ENCODE results near the gene CCNQ.

Gene CCNQ

GRCh38 chrX:153583433-153583832, 15.5 kb downstream of the CCNQ start:
- H3K4me1 ChIP-seq = peaks cover 22 to 36% (median 28%) of the 10 kb centered on the region in 10 experiments
- H3K27ac ChIP-seq = no peak overlapping the region

GRCh38 chrX:153582896-153583295, 16.0 kb downstream of the CCNQ start:
- Histone ChIP-seq H3K4me2 (peak overlapping the region; percentile 40 to 70 (median 58)), H3K4me3 (no peak overlapping the region; a peak in 1 of 20 replicates), H3K9ac (no peak overlapping the region), H3K36me3 (peaks cover 6 to 20% (median 13%) of the 10 kb centered on the region in 11 experiments; a peak in 20 of 22 replicates), H3K27me3 (peaks cover 70 to 97% (median 90%) of the 10 kb centered on the region in 11 experiments), H3K27ac (no peak overlapping the region), H3K4me1 (peaks cover 22 to 36% (median 28%) of the 10 kb centered on the region in 10 experiments), H3K9me3 (replicated peaks in 1 of 11) (peaks cover 0 to 9% (median 0%) of the 10 kb centered on the region in 11 experiments; a peak in 1 of 22 replicates), H4K20me1 (peaks cover 0 to 14% (median 0%) of the 10 kb centered on the region in 11 experiments; a peak in 7 of 22 replicates)
- no peak for TF ChIP-seq Cebpa-rat (IDR thresholded peaks at IDR 0.05)

More at GRCh38 chrX:153583433-153583832, 15.5 kb downstream of the CCNQ start:
- no peak overlapping the region for H3K9ac ChIP-seq
- peak overlapping the region; percentile 40 to 70 (median 58); a peak in 21 of 22 replicates for H3K4me2 ChIP-seq
- H3K9me3 ChIP-seq (replicated peaks in 1 of 11) = peaks cover 0 to 12% (median 0%) of the 10 kb centered on the region in 11 experiments; a peak in 1 of 22 replicates
- H4K20me1 ChIP-seq = peaks cover 0 to 16% (median 0%) of the 10 kb centered on the region in 11 experiments; a peak in 8 of 22 replicates
- peaks cover 67 to 97% (median 89%) of the 10 kb centered on the region in 11 experiments for H3K27me3 ChIP-seq
- no peak for TF ChIP-seq Cebpa-rat (IDR thresholded peaks at IDR 0.05)
- H3K36me3 ChIP-seq = peaks cover 11 to 25% (median 19%) of the 10 kb centered on the region in 11 experiments; a peak in 21 of 22 replicates
- no peak overlapping the region for H3K4me3 ChIP-seq

DNA sequence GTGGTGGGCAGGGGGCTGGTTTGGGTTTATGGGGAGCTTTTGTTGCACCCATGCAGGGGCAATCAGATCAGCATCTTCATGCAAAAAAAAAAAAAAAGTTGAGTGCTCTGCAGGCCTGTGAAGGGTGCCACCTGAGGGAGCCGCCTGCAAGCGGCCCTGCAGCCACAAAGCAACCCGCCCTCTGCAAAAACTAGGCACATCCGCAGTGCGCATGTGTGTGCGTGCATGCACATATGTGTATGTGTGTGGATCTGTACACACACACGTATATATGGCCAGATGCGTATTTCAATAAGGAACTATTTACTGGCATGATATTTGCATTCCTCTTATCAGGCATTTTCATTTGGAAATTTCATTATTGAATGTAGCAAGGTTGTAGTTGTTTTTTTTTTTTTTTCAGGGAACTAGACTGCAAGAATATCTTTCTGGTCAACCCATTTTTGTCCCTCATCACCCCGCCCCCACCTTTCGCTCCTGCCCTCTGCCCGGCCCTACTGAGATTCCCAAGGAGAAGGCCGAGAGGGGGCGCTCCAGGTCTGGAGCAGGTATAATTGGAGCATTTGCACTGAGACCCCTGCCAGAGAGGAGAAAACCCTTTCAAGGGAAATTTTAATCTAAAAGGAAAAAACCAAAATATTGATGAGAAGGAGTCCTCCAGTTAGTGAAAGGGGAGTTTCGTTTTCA, 18.1 kb downstream of the CCNQ start:
- TF ChIP-seq Cebpa-rat (IDR thresholded peaks at IDR 0.05) = no peak
- Histone ChIP-seq H3K27me3 (peaks cover 72 to 97% (median 90%) of the 10 kb centered on the region in 11 experiments), H4K20me1 (peaks cover 0 to 11% (median 4%) of the 10 kb centered on the region in 11 experiments; a peak in 6 of 22 replicates), H3K9me3 (replicated peaks in 1 of 11) (no peaks in the 10 kb centered on the region; a peak in 1 of 22 replicates), H3K4me2 (peak overlapping the region in 1 of 11 experiments; percentile 6; a peak in 1 of 22 replicates), H3K36me3 (peaks cover 0 to 3% (median 0%) of the 10 kb centered on the region in 11 experiments; a peak in 1 of 22 replicates), H3K4me3 (no peak overlapping the region), H3K27ac (no peak overlapping the region), H3K4me1 (peaks cover 31 to 42% (median 37%) of the 10 kb centered on the region in 10 experiments), H3K9ac (no peak overlapping the region)

GRCh38 chrX:153578889-153579288, 20.1 kb downstream of the CCNQ start:
- TF ChIP-seq Cebpa-rat (IDR thresholded peaks at IDR 0.05) = no peak
- Histone ChIP-seq H3K9me3 (replicated peaks in 1 of 11) (no peaks in the 10 kb centered on the region; a peak in 1 of 22 replicates), H3K4me3 (no peak overlapping the region), H3K9ac (no peak overlapping the region), H4K20me1 (peaks cover 0 to 15% (median 6%) of the 10 kb centered on the region in 11 experiments; a peak in 6 of 22 replicates), H3K27me3 (peaks cover 74 to 100% (median 95%) of the 10 kb centered on the region in 11 experiments), H3K27ac (no peak overlapping the region), H3K4me1 (peaks cover 46 to 56% (median 53%) of the 10 kb centered on the region in 10 experiments), H3K36me3 (no peaks in the 10 kb centered on the region), H3K4me2 (no peak overlapping the region)

DNA sequence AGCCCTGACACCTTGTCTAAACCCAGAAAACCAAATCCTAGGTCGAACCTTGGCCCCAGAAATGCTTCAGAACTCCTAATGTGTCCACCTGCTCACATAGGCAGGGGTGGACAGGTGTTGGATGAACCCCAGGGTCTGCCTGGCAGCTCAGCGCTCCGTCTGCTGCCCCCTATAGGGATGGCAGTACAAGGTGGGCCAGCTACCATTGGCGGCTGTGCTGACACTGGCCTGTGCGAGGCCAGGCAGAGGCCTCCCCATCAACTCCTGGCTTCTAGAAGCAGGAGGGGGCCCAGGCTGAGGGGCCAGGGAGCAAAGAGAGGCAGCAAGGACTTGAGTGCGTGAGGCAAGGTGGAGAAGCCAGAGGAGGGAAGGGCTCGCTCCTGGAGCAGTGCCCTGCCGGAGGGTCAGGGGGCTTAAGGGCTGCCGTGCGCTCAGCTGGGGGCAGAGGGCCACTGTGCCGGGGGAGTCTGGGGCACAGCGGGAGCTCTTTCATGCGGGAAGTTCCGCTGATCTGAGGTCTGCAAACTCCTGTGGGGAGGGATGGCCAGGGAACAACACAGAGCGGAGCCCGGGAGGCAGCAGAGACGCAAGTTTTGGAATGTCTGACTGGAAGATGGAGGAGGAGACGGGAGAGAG, 20.6 kb downstream of the CCNQ start:
- no peak overlapping the region for H3K9ac ChIP-seq
- TF ChIP-seq Cebpa-rat (IDR thresholded peaks at IDR 0.05) = no peak
- no peak overlapping the region for H3K27ac ChIP-seq
- H3K4me1 ChIP-seq = peaks cover 46 to 56% (median 53%) of the 10 kb centered on the region in 10 experiments
- no peaks in the 10 kb centered on the region for H3K36me3 ChIP-seq
- no peak overlapping the region for H3K4me3 ChIP-seq
- H3K4me2 ChIP-seq = no peak overlapping the region
- peaks cover 0 to 15% (median 6%) of the 10 kb centered on the region in 11 experiments; a peak in 6 of 22 replicates for H4K20me1 ChIP-seq
- H3K27me3 ChIP-seq = peaks cover 74 to 100% (median 94%) of the 10 kb centered on the region in 11 experiments
- H3K9me3 ChIP-seq (replicated peaks in 1 of 11) = peaks cover 0 to 3% (median 0%) of the 10 kb centered on the region in 11 experiments; a peak in 2 of 22 replicates

DNA sequence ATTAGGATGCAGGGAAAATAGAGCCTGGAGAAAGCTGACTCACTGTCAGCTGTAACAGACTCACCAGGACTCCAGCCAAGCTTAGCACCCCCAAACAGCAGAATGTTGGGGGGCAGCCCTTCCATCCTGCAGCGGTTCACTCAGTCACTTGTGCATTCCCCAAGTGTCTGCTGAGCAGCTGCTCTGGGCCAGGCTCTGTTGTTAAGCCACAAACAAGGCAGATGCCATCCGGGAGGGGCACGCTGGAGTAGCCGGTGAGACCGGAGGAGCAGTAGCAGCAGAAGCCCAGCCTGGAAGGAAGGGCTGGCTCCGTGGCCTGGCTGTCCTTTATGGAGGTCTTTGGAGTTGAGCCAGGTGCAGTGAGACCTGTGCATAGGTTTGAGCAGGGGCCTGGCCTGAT, 22.0 kb downstream of the CCNQ start:
- peaks cover 0 to 6% (median 0%) of the 10 kb centered on the region in 11 experiments; a peak in 3 of 22 replicates for H3K9me3 ChIP-seq (replicated peaks in 1 of 11)

GRCh38 chrX:153576239-153576870, 22.6 kb downstream of the CCNQ start:
- peak overlapping the region in 9 of 11 experiments; percentile 33 to 89 (median 78); a peak in 14 of 22 replicates for H3K4me2 ChIP-seq
- peaks cover 45 to 59% (median 55%) of the 10 kb centered on the region in 10 experiments for H3K4me1 ChIP-seq
- peaks cover 0 to 16% (median 6%) of the 10 kb centered on the region in 11 experiments; a peak in 7 of 22 replicates for H4K20me1 ChIP-seq
- H3K27ac ChIP-seq = no peak overlapping the region
- peaks cover 68 to 100% (median 96%) of the 10 kb centered on the region in 11 experiments for H3K27me3 ChIP-seq
- H3K36me3 ChIP-seq = no peaks in the 10 kb centered on the region
- no peak for TF ChIP-seq Cebpa-rat (IDR thresholded peaks at IDR 0.05)
- H3K9me3 ChIP-seq (replicated peaks in 1 of 11) = peaks cover 0 to 6% (median 0%) of the 10 kb centered on the region in 11 experiments; a peak in 4 of 22 replicates
- H3K4me3 ChIP-seq = no peak overlapping the region
- no peak overlapping the region for H3K9ac ChIP-seq

More for the DNA sequence above, 22.0 kb downstream of the CCNQ start:
- Histone ChIP-seq H3K9ac (no peak overlapping the region), H3K4me3 (no peak overlapping the region), H4K20me1 (peaks cover 0 to 15% (median 6%) of the 10 kb centered on the region in 11 experiments; a peak in 7 of 22 replicates), H3K4me2 (peak overlapping the region in 4 of 11 experiments; percentile 78 to 89 (median 80); a peak in 8 of 22 replicates), H3K27me3 (peaks cover 74 to 100% (median 96%) of the 10 kb centered on the region in 11 experiments), H3K4me1 (peaks cover 45 to 57% (median 54%) of the 10 kb centered on the region in 10 experiments), H3K27ac (no peak overlapping the region), H3K36me3 (no peaks in the 10 kb centered on the region)
- TF ChIP-seq Cebpa-rat (IDR thresholded peaks at IDR 0.05) = no peak

GRCh38 chrX:153573984-153574383, 25.0 kb downstream of the CCNQ start:
- peaks cover 0 to 6% (median 0%) of the 10 kb centered on the region in 11 experiments; a peak in 4 of 22 replicates for H3K9me3 ChIP-seq (replicated peaks in 1 of 11)
- no peak for TF ChIP-seq Cebpa-rat (IDR thresholded peaks at IDR 0.05)
- H3K36me3 ChIP-seq = no peaks in the 10 kb centered on the region
- no peak overlapping the region for H3K4me3 ChIP-seq
- H3K9ac ChIP-seq = peak overlapping the region in 3 of 11 experiments; percentile 9 to 41 (median 32); a peak in 3 of 22 replicates
- H3K27me3 ChIP-seq = peaks cover 70 to 100% (median 96%) of the 10 kb centered on the region in 11 experiments
- peaks cover 60 to 82% (median 78%) of the 10 kb centered on the region in 10 experiments for H3K4me1 ChIP-seq
- peak overlapping the region in 4 of 11 experiments; percentile 58 to 73 (median 65); a peak in 8 of 22 replicates for H3K27ac ChIP-seq
- peaks cover 0 to 26% (median 6%) of the 10 kb centered on the region in 11 experiments; a peak in 7 of 22 replicates for H4K20me1 ChIP-seq
- peak overlapping the region; percentile 59 to 89 (median 77) for H3K4me2 ChIP-seq

All from BLaER1 treated with 17β-estradiol and CSF1 and Interleukin-3, amounts not matched to agents 10 nM and 100 nM (cell line).